ENCODE measurements around the gene ALPK3. TPM values are rescaled to one million over a fixed set of nuclear protein-coding genes. Genes with fewer than 3 reads are reported as not detected.

Gene ALPK3
- total RNA-seq, 1 donor from 2014 or later, result 5.4 TPM

- Histone ChIP-seq H2AFZ (replicated peaks) (no peak overlapping the region), H3K9me3 (ENCODE audit: low read depth) (no peaks in the 10 kb centered on the region), H3K4me3 (no peak overlapping the region), H3K36me3 (peaks cover 4% of the 10 kb centered on the region), H3K27me3 (no peaks in the 10 kb centered on the region), H3F3A (ENCODE audit: low read depth) (no peaks in the 10 kb centered on the region), H3K4me1 (no peaks in the 10 kb centered on the region), H3K9ac (no peak overlapping the region), H3K4me2 (no peak overlapping the region), H4K20me1 (ENCODE audit: low read depth) (peaks cover 8% of the 10 kb centered on the region), H3K79me2 (ENCODE audit: low read depth) (peaks cover 51% of the 10 kb centered on the region), H3K27ac (no peak overlapping the region)
- no peaks in the 10 kb centered on the region for H3K27me3 Mint-ChIP-seq (ENCODE audit: insufficient read depth, low read depth)
- peaks cover under 1% of the 10 kb centered on the region for H3K4me1 Mint-ChIP-seq
- no peak overlapping the region for H3K4me3 Mint-ChIP-seq
- TF ChIP-seq EZH2 (IDR thresholded peaks at IDR 0.05), result no peak
- no peak for TF ChIP-seq EZH2phosphoT487 (IDR thresholded peaks at IDR 0.05)
- TF ChIP-seq CTCF (IDR thresholded peaks at IDR 0.05), result no peak
- H3K36me3 Mint-ChIP-seq, result peaks cover 26% of the 10 kb centered on the region
- H3K27ac Mint-ChIP-seq, result no peak overlapping the region
- DNase-seq (ENCODE audit: low spot score), result no peak
- no peaks in the 10 kb centered on the region for H3K9me3 Mint-ChIP-seq
Measured at GRCh38 chr15:84773716-84774115, 43.4 kb upstream of the ALPK3 start.

DNA sequence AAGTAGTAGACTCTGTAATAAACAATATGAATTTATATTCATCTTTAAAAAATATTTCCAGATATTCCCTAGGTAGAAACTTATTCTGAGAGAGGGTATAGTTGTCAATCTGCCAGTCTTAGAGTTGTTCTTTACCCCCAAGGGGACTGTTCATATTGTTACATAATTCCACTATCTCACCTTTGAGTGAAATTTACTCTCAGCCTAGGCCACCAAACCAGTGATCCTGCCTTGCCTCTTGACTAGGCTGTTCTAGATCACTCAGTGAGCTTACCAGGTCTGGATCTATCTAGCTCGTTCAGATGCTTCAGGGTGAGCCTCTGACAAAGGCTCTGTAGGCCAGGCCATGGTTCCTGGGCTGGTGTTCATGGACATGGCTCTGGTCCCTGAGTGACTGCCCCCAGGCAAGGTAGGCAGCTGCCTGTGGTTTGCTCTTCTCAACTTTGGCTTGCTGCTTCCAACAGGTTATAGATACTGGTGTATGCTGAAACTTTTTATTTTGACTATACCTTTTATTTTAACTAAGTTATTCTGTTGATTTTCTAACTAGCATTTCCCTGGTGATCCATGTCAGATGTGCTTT, 41.2 kb upstream of the ALPK3 start:
- Histone ChIP-seq H3F3A (ENCODE audit: low read depth) (no peaks in the 10 kb centered on the region), H3K4me1 (no peaks in the 10 kb centered on the region), H3K27ac (no peak overlapping the region), H3K36me3 (peaks cover 4% of the 10 kb centered on the region), H2AFZ (replicated peaks) (no peak overlapping the region), H4K20me1 (ENCODE audit: low read depth) (peaks cover 5% of the 10 kb centered on the region), H3K9me3 (ENCODE audit: low read depth) (no peaks in the 10 kb centered on the region), H3K9ac (no peak overlapping the region), H3K79me2 (ENCODE audit: low read depth) (peaks cover 55% of the 10 kb centered on the region), H3K4me2 (no peak overlapping the region), H3K4me3 (no peak overlapping the region), H3K27me3 (no peaks in the 10 kb centered on the region)
- DNase-seq (ENCODE audit: low spot score), result no peak
- TF ChIP-seq EZH2 (IDR thresholded peaks at IDR 0.05) (no peak), EZH2phosphoT487 (IDR thresholded peaks at IDR 0.05) (no peak), CTCF (IDR thresholded peaks at IDR 0.05) (no peak)
- H3K4me3 Mint-ChIP-seq, result no peak overlapping the region
- peaks cover 2% of the 10 kb centered on the region for H3K4me1 Mint-ChIP-seq
- H3K36me3 Mint-ChIP-seq, result peaks cover 24% of the 10 kb centered on the region
- H3K9me3 Mint-ChIP-seq, result no peaks in the 10 kb centered on the region
- no peaks in the 10 kb centered on the region for H3K27me3 Mint-ChIP-seq (ENCODE audit: insufficient read depth, low read depth)
- peak overlapping the region; percentile 42 for H3K27ac Mint-ChIP-seq

GRCh38 chr15:84778194-84778593, 39.0 kb upstream of the ALPK3 start:
- no peak for DNase-seq (ENCODE audit: low spot score)
- Histone ChIP-seq H3K9me3 (ENCODE audit: low read depth) (no peaks in the 10 kb centered on the region), H3K4me2 (no peak overlapping the region), H4K20me1 (ENCODE audit: low read depth) (peaks cover 10% of the 10 kb centered on the region), H3K4me1 (no peaks in the 10 kb centered on the region), H3K36me3 (no peaks in the 10 kb centered on the region), H3F3A (ENCODE audit: low read depth) (no peaks in the 10 kb centered on the region), H3K9ac (no peak overlapping the region), H3K79me2 (ENCODE audit: low read depth) (peaks cover 67% of the 10 kb centered on the region), H3K4me3 (no peak overlapping the region), H3K27me3 (no peaks in the 10 kb centered on the region), H2AFZ (replicated peaks) (no peak overlapping the region), H3K27ac (no peak overlapping the region)
- Mint-ChIP-seq H3K4me3 (no peak overlapping the region), H3K27ac (no peak overlapping the region), H3K4me1 (peaks cover 2% of the 10 kb centered on the region), H3K36me3 (peaks cover 27% of the 10 kb centered on the region), H3K9me3 (no peaks in the 10 kb centered on the region), H3K27me3 (ENCODE audit: insufficient read depth, low read depth) (no peaks in the 10 kb centered on the region)
- no peak for TF ChIP-seq EZH2phosphoT487 (IDR thresholded peaks at IDR 0.05)

GRCh38 chr15:84780492-84780891, 36.7 kb upstream of the ALPK3 start:
- TF ChIP-seq EZH2phosphoT487 (IDR thresholded peaks at IDR 0.05) (no peak), CTCF (IDR thresholded peaks at IDR 0.05) (no peak), EZH2 (IDR thresholded peaks at IDR 0.05) (no peak)
- peaks cover 32% of the 10 kb centered on the region for H3K36me3 Mint-ChIP-seq
- H3K4me1 Mint-ChIP-seq, result peaks cover 2% of the 10 kb centered on the region
- H3K4me2 ChIP-seq, result no peak overlapping the region
- H3K27ac ChIP-seq, result no peak overlapping the region
- H4K20me1 ChIP-seq (ENCODE audit: low read depth), result peaks cover 5% of the 10 kb centered on the region
- H2AFZ ChIP-seq (replicated peaks), result no peak overlapping the region
- H3K9ac ChIP-seq, result no peak overlapping the region
- H3K27me3 ChIP-seq, result no peaks in the 10 kb centered on the region
- H3K9me3 ChIP-seq (ENCODE audit: low read depth), result no peaks in the 10 kb centered on the region
- H3K27ac Mint-ChIP-seq, result no peak overlapping the region
- no peak overlapping the region for H3K4me3 ChIP-seq
- no peaks in the 10 kb centered on the region for H3F3A ChIP-seq (ENCODE audit: low read depth)
- H3K4me3 Mint-ChIP-seq, result no peak overlapping the region
- H3K79me2 ChIP-seq (ENCODE audit: low read depth), result peaks cover 48% of the 10 kb centered on the region
- no peaks in the 10 kb centered on the region for H3K9me3 Mint-ChIP-seq
- no peaks in the 10 kb centered on the region for H3K27me3 Mint-ChIP-seq (ENCODE audit: insufficient read depth, low read depth)
- DNase-seq (ENCODE audit: low spot score), result no peak
- H3K4me1 ChIP-seq, result no peaks in the 10 kb centered on the region
- no peaks in the 10 kb centered on the region for H3K36me3 ChIP-seq

All from neural progenitor cell (in vitro differentiated cells).